SKM-1 (cell line): ENCODE measurements around the gene ZNF274.
"Not testable (repeated sequence)": the region's sequence is repeated elsewhere in the genome, so short reads cannot be mapped to it uniquely, and the experiment has no call there.

Source experiments
- DNase-seq: peaks from one replicate; lab custom pipeline; 2025; ENCODE audit not compliant: unreplicated experiment; lab: John Stamatoyannopoulos, UW

ZNF274 gene

DNA sequence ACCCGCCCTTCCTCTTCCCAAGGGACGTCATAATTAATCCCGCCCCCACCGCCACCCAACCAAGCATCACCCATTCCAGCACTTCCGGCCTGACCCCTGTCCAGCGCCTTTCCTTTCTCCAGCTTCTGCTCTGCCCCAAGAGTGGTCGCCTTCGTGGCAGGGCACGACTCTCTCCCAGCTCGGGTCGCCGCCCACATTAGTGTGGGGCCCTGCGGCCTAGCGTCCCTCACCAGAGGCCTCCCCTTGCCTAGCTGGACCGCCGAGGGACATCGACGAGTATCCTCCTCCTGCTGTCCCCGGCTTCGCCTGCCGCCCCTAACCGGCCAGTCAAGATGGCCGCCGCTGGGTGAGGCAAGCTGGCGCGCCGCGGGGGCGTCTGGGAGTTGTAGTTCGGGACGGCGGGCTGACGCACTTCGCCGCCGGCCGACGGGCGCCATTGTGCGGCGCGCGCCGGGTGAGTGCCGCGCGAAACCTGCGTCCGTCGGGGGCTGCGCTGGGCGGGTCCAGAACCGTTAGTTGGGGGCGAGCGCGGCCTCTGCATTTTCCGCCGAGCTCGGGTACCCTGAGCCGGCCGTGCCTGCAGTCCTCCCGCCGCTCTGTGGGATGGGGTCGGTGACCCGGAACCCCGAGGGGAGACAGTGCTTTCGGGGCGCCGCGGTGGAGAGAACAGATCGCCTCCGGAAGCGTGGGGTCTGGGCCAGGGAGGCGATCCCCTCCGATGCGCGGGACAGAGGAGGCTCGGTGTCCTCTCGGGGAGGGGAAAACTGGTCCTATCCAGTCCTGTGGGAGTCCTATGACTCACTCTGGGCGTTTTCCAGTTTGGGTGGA is at the start of gene ZNF274:
TSS of gene ZNF274 (plus strand) at position 73 of the 828 bp plus-strand sequence. CDS start 905 bp downstream, outside the sequence.
- DNase-seq = peak; percentile 48

GRCh38 chr19:58134244-58134643 is 48.6 kb upstream of the ZNF274 start:
- DNase-seq = no peak

DNA sequence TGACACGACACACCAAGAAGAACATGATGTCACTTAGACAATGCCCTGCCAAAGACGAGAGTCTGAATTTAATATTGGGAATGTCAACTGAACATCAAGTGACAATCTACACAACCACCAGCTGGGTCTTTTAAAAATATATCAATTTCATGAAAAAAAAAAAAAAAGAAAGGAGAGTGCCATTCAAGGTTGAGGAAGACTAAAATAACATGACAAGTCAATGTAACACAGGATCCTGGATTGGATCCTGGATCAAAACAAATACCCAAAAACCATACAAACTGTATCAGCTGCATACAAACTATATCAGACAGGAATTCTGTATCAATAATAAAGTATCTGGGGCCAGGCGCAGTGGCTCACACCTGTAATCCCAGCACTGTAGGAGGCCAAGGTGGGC is 37.0 kb upstream of the ZNF274 start:
- DNase-seq = no peak

- DNase-seq = not testable (repeated sequence)
Observed at GRCh38 chr19:58147475-58147874, 35.4 kb upstream of the ZNF274 start.

DNA sequence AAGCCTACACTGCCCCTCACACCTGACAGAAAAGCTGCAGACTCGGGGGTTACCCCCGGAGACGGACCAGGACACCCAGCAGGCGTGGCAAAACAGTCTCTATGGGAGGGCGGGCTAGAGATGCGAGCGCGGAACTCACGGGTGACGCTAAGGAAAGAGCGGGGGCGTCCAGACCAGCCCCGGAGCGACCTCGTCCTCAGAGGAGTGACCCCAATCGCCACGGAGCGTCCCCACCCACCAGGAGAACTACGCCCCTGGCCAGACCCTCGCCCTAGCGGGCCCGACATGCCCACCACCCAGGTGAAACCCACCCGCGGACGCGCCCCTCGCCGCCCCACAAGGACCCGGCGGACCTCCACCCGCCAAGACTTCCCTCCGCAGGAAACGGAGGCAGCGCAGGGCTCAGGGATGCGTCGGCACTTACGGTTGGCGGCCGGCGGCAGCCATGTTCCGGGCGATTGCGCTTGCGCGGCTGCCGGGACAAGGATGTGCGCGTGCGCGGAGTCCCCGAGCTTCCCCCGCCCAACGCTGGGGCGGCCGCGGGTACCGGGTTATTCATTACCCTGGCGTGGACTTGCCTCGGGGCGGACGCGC is 32.4 kb upstream of the ZNF274 start, which contains the start of gene ZNF329:
TSS of gene ZNF329 (minus strand) at position 462 of the 594 bp plus-strand sequence. CDS start 21,286 bp downstream, outside the sequence.
- DNase-seq = peak; percentile 11

GRCh38 chr19:58153386-58153785 is 29.5 kb upstream of the ZNF274 start:
- DNase-seq = no peak

DNA sequence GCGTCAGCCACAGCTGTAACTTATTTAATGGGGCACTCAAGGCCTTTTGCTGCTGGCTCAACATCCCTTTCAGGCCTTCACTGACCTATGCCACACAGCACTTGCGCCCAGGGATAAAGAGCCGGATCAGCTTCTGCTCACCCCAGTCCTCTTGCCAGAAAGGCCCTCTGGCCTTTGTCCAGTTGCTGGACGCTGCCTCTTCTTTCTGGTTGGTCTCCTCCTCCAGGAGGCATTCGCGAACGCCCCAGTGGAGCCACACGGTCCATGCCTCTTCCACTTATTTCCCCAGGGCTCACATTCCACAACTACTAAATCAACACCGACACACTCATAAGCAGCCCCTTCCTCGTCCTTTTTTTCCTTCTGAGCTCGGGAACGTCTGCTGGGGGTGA is 28.6 kb upstream of the ZNF274 start:
- DNase-seq = no peak

GRCh38 chr19:58154679-58155648 is 27.9 kb upstream of the ZNF274 start:
- peak; percentile 39 for DNase-seq

DNA sequence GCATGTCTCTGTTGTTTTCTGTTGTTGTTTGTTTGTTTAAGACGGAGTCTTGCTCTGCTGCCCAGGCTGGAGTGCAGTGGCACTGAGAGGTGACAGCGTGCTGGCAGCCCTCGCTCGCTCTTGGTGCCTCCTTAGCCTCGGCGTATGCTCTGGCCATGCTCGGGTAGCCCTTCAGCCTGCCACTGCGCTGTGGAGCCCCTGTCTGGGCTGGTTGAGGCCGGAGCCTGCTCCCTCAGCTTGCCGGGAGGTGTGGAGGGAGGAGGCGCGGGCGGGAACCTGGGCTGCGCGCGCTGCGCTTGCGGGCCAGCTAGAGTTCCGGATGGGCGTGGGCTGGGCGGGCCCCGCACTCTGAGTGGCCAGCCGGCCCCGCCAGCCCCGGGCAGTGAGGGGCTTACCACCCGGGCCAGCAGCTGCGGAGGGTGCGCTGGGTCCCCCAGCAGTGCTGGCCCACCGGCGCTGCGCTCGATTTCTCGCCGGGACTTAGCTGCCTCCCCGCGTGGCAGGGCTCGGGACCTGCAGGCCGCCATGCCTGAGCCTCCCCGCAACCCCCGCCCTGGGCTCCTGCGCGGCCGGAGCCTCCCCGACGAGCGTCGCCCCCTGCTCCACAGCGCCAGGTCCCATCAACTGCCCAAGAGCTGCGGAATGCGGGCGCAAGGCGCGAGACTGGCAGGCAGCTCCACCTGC is 25.7 kb upstream of the ZNF274 start:
- no peak for DNase-seq

- DNase-seq = no peak
Observed at GRCh38 chr19:58166268-58166667, 16.6 kb upstream of the ZNF274 start.

DNA sequence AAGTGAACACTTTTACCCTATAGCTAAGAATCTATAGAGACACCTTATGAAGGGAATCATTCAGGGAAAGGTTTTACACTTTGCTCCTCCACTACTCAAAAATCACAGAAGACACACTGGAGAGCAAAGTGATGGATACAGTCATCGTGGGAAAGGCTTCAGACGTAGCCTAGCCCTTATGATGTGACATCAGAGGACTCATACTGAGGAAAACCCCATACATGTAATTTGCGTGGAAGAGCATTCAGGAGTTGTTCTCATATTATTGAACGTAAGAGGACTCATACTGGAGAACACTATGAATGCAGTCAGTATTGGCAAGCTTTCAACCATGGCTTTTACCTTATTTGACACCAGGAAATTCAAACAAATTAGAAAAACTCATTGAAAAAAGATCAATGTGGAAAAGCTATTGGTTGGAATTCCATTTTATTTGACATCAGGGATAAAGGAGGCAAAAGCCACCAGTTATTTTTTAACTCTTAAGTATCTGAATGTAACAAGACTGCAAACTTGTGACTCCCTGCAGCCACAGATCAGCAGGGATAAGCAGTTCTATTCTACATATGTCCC is 16.1 kb upstream of the ZNF274 start:
- no peak for DNase-seq

DNA sequence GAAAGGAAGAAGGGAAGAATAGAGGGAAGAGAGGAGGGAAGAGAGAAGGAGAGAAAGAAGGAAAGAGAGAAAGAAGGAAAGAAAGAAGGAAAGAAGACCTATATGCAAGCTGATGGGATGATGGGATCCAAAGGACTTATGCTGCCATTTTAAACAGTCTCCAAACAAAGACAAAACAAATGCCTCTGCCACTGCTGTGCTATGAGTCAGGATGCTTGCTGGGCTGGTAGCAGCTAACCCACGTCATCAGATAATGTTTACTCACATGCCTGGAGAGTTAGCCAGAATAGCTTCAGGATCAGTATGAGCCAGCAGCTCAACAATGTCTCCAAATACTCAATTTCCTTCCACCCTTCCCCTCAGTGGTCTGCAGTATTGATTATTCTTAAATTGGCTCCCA is 12.0 kb upstream of the ZNF274 start:
- no peak for DNase-seq

- peak; percentile 14 for DNase-seq
Observed at GRCh38 chr19:58181902-58182576, 822 bp upstream of the ZNF274 start.

DNA sequence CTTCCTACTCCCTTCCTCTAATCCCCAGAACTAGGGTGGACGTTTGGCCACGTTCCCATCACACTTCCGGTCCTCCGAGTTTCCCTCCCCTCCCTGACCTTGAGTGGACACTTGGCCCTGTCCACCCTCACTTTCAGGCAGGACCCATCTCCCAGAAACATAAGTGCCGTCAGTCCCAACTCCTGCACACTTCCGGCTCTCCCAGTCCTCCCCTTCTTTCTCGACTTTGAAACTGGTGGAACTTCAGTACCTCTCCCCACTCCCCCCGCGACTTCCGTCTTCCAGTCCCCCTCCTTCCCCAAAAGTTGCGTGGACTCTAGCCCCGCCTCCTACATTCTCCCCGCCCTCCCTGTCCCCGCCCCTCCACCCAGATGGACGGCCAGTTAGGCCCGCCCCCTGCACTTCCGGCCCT is 278 bp upstream of the ZNF274 start:
- no peak for DNase-seq

DNA sequence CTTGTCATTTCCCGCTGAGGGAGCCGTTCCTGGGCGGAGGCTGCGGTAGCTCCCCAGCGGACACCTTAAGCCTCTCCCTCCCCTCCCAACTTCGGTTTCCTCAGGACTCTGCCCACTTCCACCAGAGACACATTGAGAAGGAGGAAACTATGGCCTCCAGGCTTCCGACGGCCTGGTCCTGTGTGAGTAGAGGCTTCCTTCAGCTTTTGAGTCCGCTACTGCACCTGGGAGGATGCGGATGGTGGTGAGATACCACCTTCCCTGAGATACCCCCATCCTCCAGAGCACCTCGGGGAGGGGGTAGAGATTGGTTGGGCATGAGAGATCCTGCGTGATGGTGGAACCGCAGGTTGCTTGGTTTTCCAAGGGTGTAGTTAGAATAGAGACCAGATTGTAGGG is 955 bp downstream of the ZNF274 start:
- no peak for DNase-seq

GRCh38 chr19:58196901-58197616 is 14.2 kb downstream of the ZNF274 start:
- DNase-seq = no peak

- DNase-seq = no peak
Observed at GRCh38 chr19:58203814-58204475, 21.1 kb downstream of the ZNF274 start.

GRCh38 chr19:58204566-58204965 is 21.7 kb downstream of the ZNF274 start:
- DNase-seq = no peak

DNA sequence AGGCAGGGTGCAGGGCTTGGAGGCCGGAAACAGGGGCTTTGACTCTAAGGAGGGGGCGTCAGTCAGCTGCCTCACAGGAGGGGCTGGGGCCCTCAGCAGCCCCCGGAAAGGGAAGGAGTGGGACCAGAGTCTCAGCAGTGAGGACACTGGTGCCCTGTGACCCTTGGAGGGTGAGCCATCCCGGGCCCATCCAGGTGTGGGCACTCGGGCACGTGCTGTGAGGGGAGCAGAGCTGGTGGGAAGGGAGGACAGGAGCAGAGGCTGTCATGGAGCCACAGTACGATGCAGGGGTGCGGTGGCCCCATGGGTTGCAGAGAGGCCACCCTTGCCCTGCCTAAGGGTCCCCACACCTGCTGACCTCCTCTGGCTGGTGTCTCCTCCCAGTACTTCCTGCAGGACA is 26.7 kb downstream of the ZNF274 start:
- DNase-seq = no peak
